GM23248 (cell line): ENCODE results near the gene MACROD2.

Source experiments
- EZH2 ChIP-seq: fragments of 200-600 bp; sonication (generic); IDR thresholded peaks from 2 replicates; pipeline ENCODE4 v1.6.1; 2018; ENCODE audit warnings: antibody characterized with exemption, mild to moderate bottlenecking; ENCODE audit not compliant: insufficient read depth, poor library complexity, severe bottlenecking
- EZH2phosphoT487 ChIP-seq: fragments of 200-600 bp; sonication (generic); IDR thresholded peaks from 2 replicates; pipeline ENCODE4 v1.6.1; 2018; ENCODE audit warnings: antibody characterized with exemption, moderate library complexity, mild to moderate bottlenecking, low read depth; ENCODE audit not compliant: insufficient read depth

- TF ChIP-seq EZH2, result no peak
- TF ChIP-seq EZH2phosphoT487, result no peak
Observed at GRCh38 chr20:15630360-15630759, 1635.0 kb downstream of the MACROD2 start.
